ENCODE measurements around the gene HPF1.
"Not testable (repeated sequence)": the region's sequence is repeated elsewhere in the genome, so short reads cannot be mapped to it uniquely, and the experiment has no call there.

HPF1 gene

DNA sequence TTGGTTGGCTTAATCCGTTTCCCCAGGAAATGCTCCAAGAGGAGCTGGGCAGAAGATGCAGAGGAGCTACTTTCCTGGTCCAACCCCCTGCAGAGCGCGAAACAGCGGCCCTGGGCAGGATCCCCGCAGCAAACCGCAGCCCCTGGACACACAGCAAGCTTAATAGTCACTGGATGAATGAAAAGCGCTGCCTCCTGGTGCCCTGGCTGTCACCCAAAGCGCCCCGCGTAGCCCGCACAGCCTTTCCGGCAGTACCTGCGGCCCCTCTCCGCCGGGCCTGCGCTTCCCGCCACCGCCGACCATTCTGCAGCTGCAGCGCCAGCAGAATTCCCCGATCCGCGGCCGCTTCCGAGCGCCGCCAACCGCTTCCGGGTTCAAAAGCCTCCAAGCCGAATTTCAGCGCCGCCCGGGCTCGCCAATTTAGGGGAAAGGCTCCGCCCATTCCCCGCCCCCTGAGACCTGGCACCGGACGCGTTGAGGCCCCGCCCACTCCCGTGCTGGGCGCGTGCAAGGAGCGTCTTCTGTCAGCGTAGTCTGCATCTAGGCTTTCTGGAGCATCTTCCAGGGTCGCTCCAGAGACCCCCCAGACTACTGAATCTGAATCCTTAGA, at the start of gene HPF1:
HPF1 (minus strand) TSS at position 370 of the 610 bp plus-strand sequence; CDS start at position 303, 67 bp downstream.
- DNase-seq = peak; percentile 38

- not testable (repeated sequence) for DNase-seq
Measured at GRCh38 chr4:169806770-169807169, 49.0 kb upstream of the HPF1 start.

DNA sequence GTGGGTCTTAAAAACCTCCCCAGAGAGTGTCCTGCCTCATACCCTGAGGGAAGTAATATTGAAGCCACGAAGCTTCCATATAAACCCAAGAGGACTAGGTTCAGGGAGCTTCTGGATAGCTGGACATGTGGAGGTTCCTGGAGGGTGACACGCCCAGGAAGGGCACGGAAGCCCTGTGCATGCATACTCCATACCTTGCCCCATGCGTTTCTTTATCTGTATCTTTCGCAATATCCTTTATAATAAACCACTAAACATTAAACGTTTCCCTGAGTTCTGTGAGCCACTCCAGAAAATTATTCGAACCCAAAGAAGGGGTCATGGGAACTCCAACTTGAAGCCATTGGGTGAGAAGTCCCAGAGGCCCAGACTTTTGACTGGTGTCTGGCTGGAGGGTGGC, 45.7 kb upstream of the HPF1 start:
- no peak for DNase-seq

GRCh38 chr4:169802873-169803272, 45.1 kb upstream of the HPF1 start:
- no peak for DNase-seq

GRCh38 chr4:169800541-169800940, 42.8 kb upstream of the HPF1 start:
- no peak for DNase-seq

DNA sequence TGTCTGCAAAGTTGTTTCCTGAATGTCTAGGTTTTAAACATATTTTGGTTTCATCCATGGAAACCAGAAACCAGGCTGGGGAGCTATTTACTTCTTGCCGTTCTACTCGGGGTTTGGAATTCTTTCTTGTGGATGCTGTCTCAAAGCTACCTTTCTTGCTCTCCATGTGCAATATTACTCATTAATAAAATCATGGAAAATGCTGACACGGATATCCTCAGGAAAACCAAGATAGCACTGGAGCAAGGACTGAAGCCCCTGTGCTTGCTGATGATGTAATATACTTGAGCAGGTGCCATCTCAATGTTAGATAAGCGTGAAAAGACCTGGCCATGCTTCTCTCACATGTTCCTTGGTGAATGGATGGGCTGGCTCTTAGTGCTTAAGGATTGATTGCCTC, 41.5 kb upstream of the HPF1 start:
- DNase-seq = no peak

DNA sequence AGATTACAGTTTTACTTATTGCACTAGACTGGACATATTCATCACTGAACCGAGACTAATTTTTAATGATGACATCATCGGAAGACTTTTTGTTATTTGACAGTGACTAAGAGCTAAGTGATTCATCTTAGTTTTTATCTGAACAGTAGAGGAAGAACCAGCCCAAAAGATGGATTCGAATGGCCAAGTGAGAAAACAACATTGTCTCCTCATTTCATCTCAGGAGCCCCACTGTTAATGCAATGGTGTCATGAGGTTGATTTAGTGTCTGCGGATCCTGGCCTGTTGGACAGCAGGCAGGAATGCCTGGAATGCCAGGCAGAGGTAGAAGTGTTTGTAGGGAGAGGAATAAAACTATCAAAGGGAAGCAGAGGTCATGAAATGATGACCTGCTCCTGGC, 37.8 kb upstream of the HPF1 start:
- DNase-seq = no peak

DNA sequence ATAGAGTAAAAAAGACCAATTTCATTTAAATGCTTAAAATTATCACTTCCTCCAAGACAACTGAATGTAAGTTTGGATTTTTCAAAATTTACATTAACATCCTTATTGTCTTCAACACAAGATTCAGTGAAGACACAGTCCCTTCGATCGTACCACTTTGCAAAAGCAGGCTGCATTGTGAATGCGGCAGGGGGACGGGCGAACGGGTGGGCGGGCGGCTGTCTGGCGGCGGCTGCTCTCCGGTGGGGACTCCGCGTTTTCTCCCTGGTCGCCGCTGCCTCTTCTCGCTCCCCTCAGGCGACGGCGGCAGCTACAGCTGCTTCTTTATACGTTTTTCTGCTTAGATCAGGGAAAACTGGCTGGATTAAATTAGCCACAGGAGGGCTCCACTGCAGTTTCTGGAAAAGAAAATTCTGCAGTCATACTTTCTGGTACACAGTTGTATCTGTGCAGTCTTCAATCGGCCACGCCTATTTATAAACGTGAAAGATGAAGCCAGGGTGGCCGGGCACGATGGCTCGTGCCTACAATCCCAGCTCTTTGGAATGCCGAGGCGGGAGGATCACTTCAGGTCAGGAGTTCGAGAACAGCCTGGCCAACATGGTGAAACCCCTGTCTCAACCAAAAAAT, 33.9 kb upstream of the HPF1 start:
- DNase-seq = peak; percentile 61

DNA sequence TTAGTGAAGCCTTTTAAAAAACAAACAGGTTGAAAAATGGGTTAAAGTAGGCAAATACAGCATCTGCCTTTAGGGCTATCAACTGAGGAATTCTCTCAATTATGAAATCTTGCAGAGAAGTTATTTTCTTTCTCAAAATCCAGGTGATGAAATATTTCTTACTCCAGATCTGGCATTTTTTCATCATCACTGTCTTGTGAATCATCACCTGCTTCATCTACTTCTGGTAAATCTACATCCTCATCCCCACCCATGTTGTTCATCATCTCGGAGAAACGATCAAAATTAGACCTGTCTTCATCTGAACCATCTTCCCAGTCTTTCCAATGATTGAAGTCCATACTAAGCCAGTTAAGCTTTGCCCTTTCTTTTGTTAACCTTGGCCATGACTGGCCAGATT, 33.3 kb upstream of the HPF1 start:
- no peak for DNase-seq

DNA sequence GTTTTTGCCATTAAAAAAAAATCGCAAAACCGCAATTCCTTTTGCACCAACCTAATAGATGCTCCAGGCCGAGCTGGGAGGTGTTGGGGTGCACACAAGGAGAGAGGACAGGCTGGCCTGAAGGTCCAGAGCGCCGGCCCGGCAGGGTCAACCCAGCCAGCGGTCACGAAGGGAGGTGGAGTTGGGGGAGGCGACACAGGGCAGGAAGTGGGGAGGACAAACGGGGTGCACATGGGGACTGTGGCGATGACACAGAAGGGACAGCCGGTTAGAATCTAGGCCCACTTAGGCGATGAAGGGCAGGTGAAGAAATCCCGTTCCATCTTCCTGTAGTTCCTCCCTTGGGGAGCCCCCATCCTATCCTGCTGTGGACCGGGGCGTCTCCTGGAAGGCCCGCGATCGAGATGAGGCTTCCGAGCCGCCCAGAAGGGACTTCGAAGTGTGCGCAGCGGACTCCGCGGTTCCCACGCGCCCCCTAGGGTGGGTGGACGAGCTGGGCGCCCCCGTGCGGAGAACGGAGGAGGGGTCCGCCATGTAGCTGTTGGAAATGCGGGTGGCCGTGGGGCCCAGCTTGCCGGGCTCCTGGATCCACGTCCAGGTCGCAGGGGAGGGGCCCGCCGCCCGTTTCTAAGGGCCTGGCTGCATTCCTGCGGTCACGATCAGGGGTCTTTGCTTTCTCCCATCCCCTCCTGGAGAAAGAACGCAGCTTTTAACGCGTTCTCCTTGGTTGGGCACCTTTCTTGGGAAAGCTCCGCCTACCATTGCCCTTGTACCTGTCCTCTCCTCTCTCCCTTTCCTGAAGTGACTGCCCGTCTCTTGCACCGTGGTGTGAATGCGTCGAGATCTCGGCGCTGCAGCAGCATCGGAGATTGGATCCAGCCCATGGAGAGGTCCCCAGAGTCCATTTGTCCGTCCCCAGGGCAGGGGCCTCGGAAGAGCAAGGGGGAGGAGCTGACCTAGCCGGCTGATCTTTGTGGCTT, 17.0 kb upstream of the HPF1 start:
- DNase-seq = no peak

GRCh38 chr4:169773889-169774288, 16.1 kb upstream of the HPF1 start:
- no peak for DNase-seq

DNA sequence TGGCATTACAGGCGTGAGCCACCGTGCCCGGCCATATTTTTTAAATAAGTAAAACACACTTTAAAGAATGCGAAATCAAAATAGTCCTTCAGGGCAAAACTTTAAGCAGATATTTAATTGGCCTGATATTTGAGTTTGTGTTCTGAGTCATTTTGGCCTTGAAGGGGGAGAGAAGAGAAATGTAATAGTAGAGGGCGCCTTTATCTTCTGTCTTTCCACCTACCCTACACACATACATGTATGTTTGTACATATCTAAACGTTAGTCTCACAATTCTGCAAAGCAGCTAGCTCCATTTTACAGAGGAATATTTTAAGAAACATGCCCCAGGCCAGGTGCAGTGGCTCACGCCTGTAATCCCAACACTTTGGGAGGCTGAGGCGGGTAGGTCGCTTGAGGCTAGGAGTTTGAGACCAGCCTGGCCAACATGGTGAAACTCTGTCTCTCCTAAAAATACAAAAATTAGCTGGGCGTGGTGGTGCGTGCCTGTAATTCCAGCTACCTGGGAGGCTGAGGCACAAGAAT, 13.9 kb upstream of the HPF1 start:
- DNase-seq = not testable (repeated sequence)

- DNase-seq = no peak
Measured at GRCh38 chr4:169770416-169770815, 12.7 kb upstream of the HPF1 start.

GRCh38 chr4:169768385-169768784, 10.6 kb upstream of the HPF1 start:
- no peak for DNase-seq

- no peak for DNase-seq
Measured at GRCh38 chr4:169766741-169767140, 9.0 kb upstream of the HPF1 start.

GRCh38 chr4:169765835-169766234, 8.1 kb upstream of the HPF1 start:
- no peak for DNase-seq

DNA sequence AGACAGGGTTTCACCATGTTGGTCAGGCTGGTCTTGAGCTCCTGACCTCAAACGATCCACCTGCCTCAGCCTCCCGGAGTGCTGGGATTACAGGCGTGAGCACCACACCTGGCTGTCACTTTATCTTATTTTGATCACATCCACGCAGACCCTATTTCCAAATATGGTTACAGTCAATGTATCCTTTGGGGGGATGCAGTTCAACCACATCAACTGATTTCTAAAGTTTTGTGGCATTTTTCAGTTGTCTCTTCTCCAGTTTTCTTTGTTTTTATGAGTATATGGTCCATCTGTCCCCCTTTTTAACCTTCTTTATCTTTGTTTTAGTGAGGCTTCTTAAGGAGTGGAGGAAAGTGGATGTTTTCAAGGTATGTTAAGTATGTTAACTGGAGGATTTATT, 4.1 kb upstream of the HPF1 start:
- DNase-seq = no peak

DNA sequence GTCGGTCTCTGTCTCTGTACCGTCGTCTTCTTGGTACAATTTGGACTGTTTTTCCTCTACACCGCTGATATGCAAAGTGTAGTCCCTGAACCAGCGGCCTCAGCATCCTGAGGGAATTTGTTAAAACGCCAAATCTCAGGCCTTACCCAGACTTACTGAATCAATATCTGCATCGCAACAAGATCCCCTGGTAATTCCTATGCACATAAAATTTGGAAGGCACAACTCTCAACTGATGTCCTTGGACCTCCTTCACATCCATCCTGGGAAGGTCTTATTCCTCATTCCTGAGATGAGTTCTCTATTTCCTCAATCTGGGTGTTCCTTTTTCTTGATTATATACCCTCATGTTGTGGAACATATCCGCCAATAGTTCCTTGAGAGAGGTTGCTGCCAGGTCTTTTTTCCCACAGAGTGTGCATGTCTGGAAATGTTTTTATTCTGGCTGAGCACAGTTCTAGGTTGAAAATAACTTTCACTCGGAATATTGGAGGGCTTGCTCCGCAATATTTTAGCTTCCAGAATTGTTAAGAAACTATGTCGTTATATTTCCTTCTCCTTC, 738 bp upstream of the HPF1 start:
- no peak for DNase-seq

- no peak for DNase-seq
Measured at GRCh38 chr4:169756971-169757574, 671 bp downstream of the HPF1 start.

DNA sequence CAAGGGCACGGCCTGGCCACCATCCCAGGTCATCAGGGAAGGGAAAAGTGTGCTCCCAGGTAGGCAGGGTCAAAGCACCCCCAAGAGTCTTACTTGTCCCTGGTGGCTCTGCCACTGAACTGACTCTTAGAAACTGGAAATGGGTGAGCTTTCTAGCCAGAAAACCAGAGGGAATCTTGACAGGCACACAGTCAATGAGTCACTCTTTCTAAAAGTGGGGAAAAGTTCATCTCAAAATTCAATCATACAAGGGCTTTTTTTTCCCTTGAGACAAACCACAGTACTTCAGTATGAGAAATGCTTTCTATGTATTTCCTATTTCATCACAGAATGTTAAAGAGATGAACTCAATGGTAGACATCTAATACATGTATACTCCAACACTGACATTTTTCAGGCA, 12.5 kb downstream of the HPF1 start:
- no peak for DNase-seq

- no peak for DNase-seq
Measured at GRCh38 chr4:169744601-169745000, 13.1 kb downstream of the HPF1 start.

GRCh38 chr4:169741569-169741968, 16.2 kb downstream of the HPF1 start:
- DNase-seq = no peak

GRCh38 chr4:169738604-169739003, 19.1 kb downstream of the HPF1 start:
- DNase-seq = not testable (repeated sequence)

Measured in NCI-H524 treated with DMSO at 0.1 percent for 48 hours (cell line).